Hematopoietic multipotent progenitor cell treated with erythropoietin and hydrocortisone succinate and interleukin-3 and kit ligand, for 6 days (in vitro differentiated cells): ENCODE data around the gene OLFM1.
A peak's percentile ranks its signal among the peaks of the same experiment; 100 is the strongest.
"Not testable (repeated sequence)": the region's sequence is repeated elsewhere in the genome, so short reads cannot be mapped to it uniquely, and the experiment has no call there.

Experiments used
- DNase-seq: peaks from one replicate; pipeline ENCODE4 v3.0.0-alpha.2; 2015

OLFM1 gene

GRCh38 chr9:135060461-135061116, 26.9 kb upstream of the OLFM1 start:
- DNase-seq, result no peak

GRCh38 chr9:135061441-135061840, 26.0 kb upstream of the OLFM1 start:
- no peak for DNase-seq

DNA sequence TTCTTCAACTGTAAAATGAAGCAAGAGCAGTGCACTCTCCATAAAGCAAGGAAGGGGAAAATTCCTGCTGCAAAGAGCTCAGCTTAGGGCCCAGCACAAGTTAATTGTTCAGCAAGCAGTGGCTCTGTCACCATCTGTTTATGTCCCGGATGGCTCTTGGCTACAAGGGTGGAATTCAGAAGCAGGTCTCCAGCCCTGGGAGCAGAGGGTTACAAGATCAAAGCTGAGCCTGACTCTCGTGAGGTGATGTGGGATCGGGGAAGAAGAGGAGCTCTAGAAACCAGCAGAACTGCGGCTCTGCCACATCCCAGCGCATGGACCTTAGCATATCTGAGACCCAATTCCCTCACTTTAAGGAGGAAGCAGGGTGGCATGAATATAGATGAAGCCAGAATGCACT, 25.2 kb upstream of the OLFM1 start:
- no peak for DNase-seq

- not testable (repeated sequence) for DNase-seq
Measured at GRCh38 chr9:135063466-135063865, 24.0 kb upstream of the OLFM1 start.

DNA sequence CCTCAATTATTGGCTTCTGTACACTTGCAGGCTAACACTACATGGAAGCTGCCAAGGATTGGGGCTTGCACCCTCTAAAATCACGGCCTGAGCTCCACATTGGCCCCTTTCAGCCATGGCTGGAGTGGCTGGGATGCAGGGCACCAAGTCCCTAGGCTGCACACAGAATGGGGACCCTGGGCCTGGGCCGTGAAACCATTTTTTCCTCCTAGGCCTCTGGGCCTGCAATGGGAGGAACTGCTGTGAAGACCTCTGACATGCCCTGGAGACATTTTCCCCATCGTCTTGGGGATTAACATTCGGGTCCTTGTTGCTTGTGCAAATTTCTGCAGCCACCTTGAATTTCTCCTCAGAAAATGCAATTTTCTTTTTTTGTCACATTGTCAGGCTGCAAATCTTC, 23.6 kb upstream of the OLFM1 start:
- not testable (repeated sequence) for DNase-seq

DNA sequence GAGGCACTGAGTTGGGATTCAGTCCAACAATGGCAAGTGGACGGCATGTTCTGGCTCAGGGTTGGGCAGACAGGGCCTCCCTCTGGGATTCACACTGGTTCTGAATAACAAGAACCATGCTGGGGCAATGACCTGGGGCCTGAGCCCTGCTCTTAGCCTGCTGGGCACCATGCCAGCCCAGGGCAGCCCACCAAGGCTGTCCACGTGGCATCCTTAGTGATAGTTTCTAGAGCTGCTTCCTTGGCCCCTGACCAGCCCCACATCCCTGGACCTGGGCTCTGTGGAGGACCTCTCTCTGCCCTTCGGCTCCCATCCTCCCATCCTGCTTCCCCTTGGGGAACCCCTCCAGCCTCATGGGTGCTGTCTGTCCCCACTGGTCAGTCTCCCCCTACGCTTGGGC, 22.3 kb upstream of the OLFM1 start:
- no peak for DNase-seq

- DNase-seq, result no peak
Measured at GRCh38 chr9:135065804-135066203, 21.7 kb upstream of the OLFM1 start.

DNA sequence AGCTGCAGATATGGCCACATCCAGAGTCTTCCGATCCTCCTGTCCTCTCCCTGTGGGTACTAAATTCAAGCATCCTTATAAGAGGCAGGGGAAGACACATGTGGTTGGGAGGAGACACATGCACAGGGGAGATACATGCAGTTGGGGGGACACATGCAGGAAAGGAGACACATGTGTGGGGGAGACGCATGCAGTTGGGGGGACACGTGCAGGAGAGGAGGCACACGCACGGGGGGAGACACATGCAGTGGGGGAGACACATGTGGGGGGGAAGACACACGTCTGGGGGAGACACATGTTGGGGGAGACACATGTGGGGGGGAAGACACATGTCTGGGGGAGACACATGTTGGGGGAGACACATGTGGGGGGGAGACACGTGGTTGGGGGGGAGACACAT, 21.2 kb upstream of the OLFM1 start:
- DNase-seq, result no peak

DNA sequence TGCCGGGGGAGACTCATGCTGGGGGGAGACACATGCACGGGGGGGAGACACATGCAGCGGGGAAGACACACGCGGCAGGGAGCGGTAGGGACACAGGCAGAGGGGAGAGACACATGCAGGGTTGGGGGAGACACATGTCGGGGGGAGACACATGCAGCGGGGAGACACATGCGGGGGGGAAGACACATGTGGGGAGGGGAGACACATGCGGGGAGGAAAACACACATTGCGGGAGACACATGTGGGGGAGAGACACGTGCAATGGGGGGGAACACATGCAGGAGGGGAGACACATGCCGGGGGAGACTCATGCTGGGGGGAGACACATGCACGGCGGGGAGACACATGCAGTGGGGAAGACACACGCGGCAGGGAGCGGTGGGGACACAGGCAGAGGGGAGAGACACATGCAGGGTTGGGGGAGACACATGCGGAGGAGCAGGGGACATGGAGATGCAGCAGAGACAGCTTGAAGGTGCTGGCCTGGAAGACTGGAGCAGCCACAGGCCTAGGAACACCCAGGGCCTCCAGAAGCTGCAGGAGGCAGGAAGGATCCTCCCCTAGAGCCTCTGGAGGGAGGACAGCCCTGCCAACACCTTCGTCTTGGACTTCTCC, 20.3 kb upstream of the OLFM1 start:
- no peak for DNase-seq

DNA sequence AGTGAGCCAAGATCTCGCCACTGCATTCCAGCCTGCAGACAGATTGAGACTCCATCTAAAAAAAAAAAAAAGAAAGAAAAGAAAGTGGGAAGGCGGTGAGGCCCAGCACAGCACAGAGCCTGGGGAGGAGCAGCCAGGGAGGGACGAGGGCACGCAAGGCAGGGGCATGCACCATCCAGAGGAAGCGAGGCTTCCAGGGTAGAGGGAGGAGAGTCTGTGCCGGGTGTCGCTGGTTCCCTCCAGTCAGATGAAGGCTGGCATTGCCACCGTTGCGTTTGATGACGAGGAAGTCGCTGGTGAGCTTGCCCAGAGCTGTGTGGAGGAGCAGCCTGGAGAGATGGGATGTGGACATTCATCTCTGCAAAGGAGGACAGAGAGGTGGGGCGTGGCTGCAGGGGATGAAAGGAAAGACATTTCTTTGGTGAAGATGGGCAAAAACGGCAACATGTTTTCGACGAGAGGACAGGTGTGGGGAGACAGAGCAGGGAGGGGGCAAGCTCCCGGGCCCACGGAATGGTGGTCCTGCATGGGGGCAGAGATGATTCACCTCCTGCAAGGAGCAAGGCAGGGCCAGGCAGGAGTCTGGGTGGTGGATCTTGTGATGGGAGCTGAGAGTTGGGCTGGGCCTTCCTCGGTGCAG, 18.6 kb upstream of the OLFM1 start:
- DNase-seq, result no peak

DNA sequence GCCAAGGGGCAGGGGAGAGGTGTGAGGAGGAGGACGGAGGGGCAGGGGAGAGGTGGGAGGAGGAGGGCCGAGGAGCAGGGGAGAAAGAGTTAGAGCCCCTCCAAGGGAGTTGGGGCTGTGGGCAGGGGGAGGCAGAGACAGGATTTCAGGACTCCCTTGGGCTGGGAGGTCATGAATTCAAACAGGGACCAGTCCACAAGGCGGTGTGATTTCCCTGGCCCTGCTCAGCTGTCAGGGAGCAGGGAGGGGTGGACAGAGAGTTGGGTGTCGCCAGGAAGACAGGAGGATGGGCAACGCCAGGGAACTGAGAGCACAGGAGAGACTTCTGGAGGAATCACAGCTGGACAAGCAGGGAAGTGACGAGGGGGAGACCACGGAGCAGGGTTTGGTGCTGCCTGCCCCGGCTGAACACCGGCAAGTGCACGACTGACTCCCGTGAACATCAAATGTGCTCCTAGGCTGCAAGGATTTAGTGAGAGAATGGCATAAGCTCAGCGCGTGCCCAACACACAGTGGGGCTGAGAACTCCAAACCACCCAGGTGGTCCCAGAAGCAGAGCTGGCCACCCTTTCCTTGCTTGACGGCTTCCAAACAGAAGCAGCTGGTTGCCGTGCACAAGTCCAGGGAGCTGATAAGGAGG, 17.8 kb upstream of the OLFM1 start:
- no peak for DNase-seq

GRCh38 chr9:135070198-135070951, 17.1 kb upstream of the OLFM1 start:
- DNase-seq, result no peak

GRCh38 chr9:135070964-135071735, 16.3 kb upstream of the OLFM1 start:
- DNase-seq, result no peak

DNA sequence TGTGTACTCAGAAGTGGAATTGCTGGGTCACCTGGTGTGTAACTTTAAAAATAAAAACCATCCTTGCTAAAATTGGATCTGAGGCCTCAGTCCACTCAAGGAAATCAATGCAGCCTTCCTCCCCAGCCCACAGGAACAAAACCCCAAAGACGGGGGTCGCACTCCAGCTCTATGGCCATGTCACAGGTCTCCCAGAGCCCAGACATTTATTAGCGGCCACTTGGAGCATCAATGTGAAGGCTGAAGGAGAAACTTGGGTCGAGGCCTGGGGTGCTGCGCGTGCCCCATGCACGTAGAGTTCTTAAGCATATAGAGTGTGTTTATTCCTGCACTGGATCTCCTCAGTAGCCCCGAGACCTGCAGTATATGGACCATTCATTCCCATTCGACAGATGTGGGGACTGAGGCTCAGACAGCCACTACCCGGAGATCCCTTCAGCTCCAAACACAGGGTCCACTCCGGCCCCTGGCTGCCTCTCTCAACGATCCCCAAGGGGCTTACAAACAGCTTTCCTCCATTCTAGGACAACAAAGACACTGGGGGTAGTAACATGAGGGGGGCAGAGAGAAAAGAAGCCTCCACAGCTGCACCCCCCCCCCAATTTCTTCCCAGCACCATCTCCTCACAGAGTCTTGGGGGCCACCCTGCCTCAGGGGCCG, 14.3 kb upstream of the OLFM1 start:
- DNase-seq, result no peak

GRCh38 chr9:135073741-135074305, 13.6 kb upstream of the OLFM1 start:
- DNase-seq, result no peak

- DNase-seq, result no peak
Measured at GRCh38 chr9:135074354-135075233, 12.9 kb upstream of the OLFM1 start.

DNA sequence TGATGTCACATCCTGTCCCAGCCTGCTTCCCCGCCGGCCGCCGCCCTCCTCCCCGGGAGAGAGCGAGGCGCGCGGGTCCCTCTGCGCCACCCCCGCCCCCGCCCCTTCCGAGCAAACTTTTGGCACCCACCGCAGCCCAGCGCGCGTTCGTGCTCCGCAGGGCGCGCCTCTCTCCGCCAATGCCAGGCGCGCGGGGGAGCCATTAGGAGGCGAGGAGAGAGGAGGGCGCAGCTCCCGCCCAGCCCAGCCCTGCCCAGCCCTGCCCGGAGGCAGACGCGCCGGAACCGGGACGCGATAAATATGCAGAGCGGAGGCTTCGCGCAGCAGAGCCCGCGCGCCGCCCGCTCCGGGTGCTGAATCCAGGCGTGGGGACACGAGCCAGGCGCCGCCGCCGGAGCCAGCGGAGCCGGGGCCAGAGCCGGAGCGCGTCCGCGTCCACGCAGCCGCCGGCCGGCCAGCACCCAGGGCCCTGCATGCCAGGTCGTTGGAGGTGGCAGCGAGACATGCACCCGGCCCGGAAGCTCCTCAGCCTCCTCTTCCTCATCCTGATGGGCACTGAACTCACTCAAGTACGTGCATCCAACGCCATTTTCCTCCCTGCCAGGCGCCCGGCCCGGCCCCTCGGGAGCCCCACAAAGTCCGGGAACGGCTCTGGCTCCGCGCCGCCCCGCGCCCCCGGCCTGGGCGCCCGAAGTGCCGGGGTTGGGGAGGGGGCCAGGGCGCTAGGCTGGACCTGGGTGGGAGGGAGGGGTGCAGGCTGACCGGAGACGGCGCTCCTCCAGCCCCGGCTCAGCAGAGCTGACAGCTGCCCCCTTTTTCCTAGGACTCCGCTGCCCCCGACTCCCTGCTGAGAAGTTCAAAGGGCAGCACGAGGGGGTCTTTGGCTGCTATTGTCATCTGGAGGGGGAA, 12.0 kb upstream of the OLFM1 start:
- peak; percentile 23 for DNase-seq

DNA sequence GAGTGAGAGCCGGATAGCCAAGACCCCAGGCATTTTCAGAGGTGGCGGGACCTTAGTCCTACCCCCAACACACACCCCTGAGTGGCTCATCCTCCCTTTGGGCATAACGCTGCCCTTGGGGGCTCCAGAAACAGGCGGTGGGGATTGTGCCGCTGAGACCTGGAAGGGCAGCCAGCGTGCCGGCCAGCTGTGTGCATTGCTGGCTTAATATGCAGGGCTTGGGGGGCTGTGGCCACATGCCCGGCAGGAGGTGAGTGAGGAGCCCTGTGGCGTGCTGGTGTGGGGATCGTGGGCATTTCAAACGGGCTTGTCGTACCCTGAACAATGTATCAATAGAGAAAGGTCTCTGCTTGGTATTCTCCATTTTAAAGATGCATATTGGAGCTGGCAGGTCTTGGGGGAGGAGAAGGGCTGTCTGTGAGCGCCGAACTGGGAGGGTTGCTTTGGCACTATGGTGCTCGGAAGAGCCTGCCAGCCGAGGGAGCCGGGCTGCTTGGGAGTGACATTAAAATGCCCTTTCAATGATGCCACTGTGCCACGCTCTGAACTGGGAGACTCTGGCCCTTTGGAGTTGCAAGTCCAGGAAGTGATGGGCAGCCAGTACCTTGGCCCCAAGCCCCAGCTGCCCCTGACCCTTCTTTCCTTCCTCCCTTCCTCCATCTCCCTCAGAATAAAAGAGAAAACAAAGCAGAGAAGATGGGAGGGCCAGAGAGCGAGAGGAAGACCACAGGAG, 11.2 kb upstream of the OLFM1 start:
- DNase-seq, result no peak
